MM.1S (cell line): ENCODE results near the gene ORAI1.
"Not testable (repeated sequence)": the region's sequence is repeated elsewhere in the genome, so short reads cannot be mapped to it uniquely, and the experiment has no call there.

Experiments used
- DNase-seq: peaks from one replicate; pipeline ENCODE4 v3.0.0-alpha.2; 2015
- H2AFZ ChIP-seq: fragments of 300-600 bp; sonication (generic); 2 replicates; pipeline ENCODE4 v1.6.0; 2016; ENCODE audit warnings: antibody characterized with exemption, low read length
- H3F3A ChIP-seq: fragments of 300-600 bp; sonication (generic); 2 replicates; pipeline ENCODE4 v1.6.1; 2016; ENCODE audit warnings: mild to moderate bottlenecking, antibody characterized with exemption, low read length, moderate library complexity, mixed read lengths; ENCODE audit not compliant: insufficient read depth
- H3K27ac ChIP-seq: fragments of 300-600 bp; sonication (generic); 2 replicates; pipeline ENCODE4 v1.5.1; 2016; ENCODE audit warnings: mild to moderate bottlenecking, low read length
- H3K27me3 ChIP-seq: fragments of 300-600 bp; sonication (generic); replicated peaks from 2 replicates; pipeline ENCODE4 v1.6.0; 2016; ENCODE audit warnings: low read length; ENCODE audit not compliant: insufficient read depth
- H3K36me3 ChIP-seq: fragments of 300-600 bp; sonication (generic); replicated peaks from 2 replicates; pipeline ENCODE4 v1.6.1; 2016; ENCODE audit warnings: mild to moderate bottlenecking, low read length, mixed read lengths; ENCODE audit not compliant: insufficient read depth
- H3K4me1 ChIP-seq: fragments of 300-600 bp; sonication (generic); 2 replicates; pipeline ENCODE4 v1.6.1; 2016; ENCODE audit warnings: low read length, mixed read lengths
- H3K4me2 ChIP-seq: fragments of 300-600 bp; sonication (generic); 2 replicates; pipeline ENCODE4 v1.6.0; 2016; ENCODE audit warnings: low read depth, low read length
- H3K4me3 ChIP-seq: fragments of 300-600 bp; sonication (generic); 2 replicates; pipeline ENCODE4 v1.5.1; 2016; ENCODE audit warnings: low read length, mixed read lengths
- H3K79me2 ChIP-seq: fragments of 300-600 bp; sonication (generic); 2 replicates; pipeline ENCODE4 v1.6.1; 2016; ENCODE audit warnings: mixed run types, low read length, mixed read lengths
- H3K9ac ChIP-seq: fragments of 300-600 bp; sonication (generic); 2 replicates; pipeline ENCODE4 v1.6.1; 2016; ENCODE audit warnings: low read length, mixed read lengths
- H3K9me2 ChIP-seq: fragments of 300-600 bp; sonication (generic); replicated peaks from 2 replicates; pipeline ENCODE4 v1.6.1; 2016; ENCODE audit warnings: mild to moderate bottlenecking, low read length, mixed read lengths; ENCODE audit not compliant: insufficient read depth
- H3K9me3 ChIP-seq: fragments of 300-600 bp; sonication (generic); replicated peaks from 2 replicates; pipeline ENCODE4 v1.6.1; 2016; ENCODE audit warnings: mild to moderate bottlenecking, low read length, mixed read lengths; ENCODE audit not compliant: insufficient read depth
- H4K20me1 ChIP-seq: fragments of 300-600 bp; sonication (generic); 2 replicates; pipeline ENCODE4 v1.6.1; 2016; ENCODE audit warnings: mild to moderate bottlenecking, low read length, moderate library complexity, mixed read lengths; ENCODE audit not compliant: insufficient read depth
- CTCF ChIP-seq: fragments of 300-600 bp; sonication (generic); IDR thresholded peaks from 2 replicates; pipeline ENCODE4 v1.5.1; 2016; ENCODE audit warnings: antibody characterized with exemption, low read length, mixed read lengths
- EZH2 ChIP-seq: fragments of 300-600 bp; sonication (generic); optimal IDR thresholded peaks from 2 replicates; pipeline ENCODE3; 2017; ENCODE audit warnings: low read depth, mild to moderate bottlenecking, antibody characterized with exemption, low read length, mixed read lengths
- EZH2phosphoT487 ChIP-seq: fragments of 300-600 bp; sonication (generic); IDR thresholded peaks from 2 replicates; pipeline ENCODE4 v1.6.1; 2018; ENCODE audit warnings: antibody characterized with exemption, low read length

The ORAI1 gene

GRCh38 chr12:121653999-121654398 lies 27.7 kb downstream of the ORAI1 start:
- TF ChIP-seq EZH2phosphoT487 (no peak), CTCF (no peak), EZH2 (no peak)
- Histone ChIP-seq H3K79me2 (no peaks in the 10 kb centered on the region), H3K4me3 (no peak overlapping the region), H3K4me2 (no peak overlapping the region), H3F3A (no peaks in the 10 kb centered on the region), H2AFZ (no peak overlapping the region), H3K9me3 (no peaks in the 10 kb centered on the region), H3K9ac (no peak overlapping the region), H3K9me2 (no peaks in the 10 kb centered on the region), H3K27me3 (no peaks in the 10 kb centered on the region), H4K20me1 (no peaks in the 10 kb centered on the region), H3K4me1 (no peaks in the 10 kb centered on the region), H3K27ac (no peak overlapping the region), H3K36me3 (no peaks in the 10 kb centered on the region)
- DNase-seq: no peak

DNA sequence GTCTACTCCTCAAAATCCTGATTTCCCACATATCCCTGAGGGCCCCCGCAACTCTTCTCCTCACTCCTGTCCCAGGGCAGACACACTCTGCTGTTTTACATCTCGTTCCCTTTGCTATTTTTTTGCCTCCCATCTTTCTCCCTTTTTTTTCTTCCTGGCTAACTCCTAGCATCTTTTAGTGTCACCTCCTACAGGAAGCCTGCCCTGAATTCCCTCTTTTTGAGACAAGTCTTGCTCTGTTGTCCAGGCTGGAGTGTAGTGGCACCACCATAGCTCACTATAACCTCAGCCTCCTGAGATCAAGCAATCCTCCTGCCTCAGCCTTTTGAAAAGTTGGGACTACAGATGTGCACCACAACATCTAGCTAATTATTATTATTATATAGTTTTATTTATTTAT lies 29.8 kb downstream of the ORAI1 start:
- no peak overlapping the region for H3K4me2 ChIP-seq
- H3K9me3 ChIP-seq: no peaks in the 10 kb centered on the region
- no peak overlapping the region for H2AFZ ChIP-seq
- DNase-seq: no peak
- no peaks in the 10 kb centered on the region for H3K4me1 ChIP-seq
- no peaks in the 10 kb centered on the region for H3K36me3 ChIP-seq
- no peaks in the 10 kb centered on the region for H3K27me3 ChIP-seq
- H3F3A ChIP-seq: no peaks in the 10 kb centered on the region
- H4K20me1 ChIP-seq: no peaks in the 10 kb centered on the region
- H3K79me2 ChIP-seq: no peaks in the 10 kb centered on the region
- TF ChIP-seq EZH2 (no peak), CTCF (no peak), EZH2phosphoT487 (no peak)
- no peak overlapping the region for H3K9ac ChIP-seq
- no peaks in the 10 kb centered on the region for H3K9me2 ChIP-seq
- no peak overlapping the region for H3K4me3 ChIP-seq
- H3K27ac ChIP-seq: no peak overlapping the region

GRCh38 chr12:121657305-121658008 lies 31.1 kb downstream of the ORAI1 start:
- H3K79me2 ChIP-seq: no peaks in the 10 kb centered on the region
- no peaks in the 10 kb centered on the region for H3K4me1 ChIP-seq
- H3K9me3 ChIP-seq: no peaks in the 10 kb centered on the region
- TF ChIP-seq EZH2 (no peak), EZH2phosphoT487 (no peak), CTCF (no peak)
- H3K9me2 ChIP-seq: no peaks in the 10 kb centered on the region
- no peaks in the 10 kb centered on the region for H3F3A ChIP-seq
- no peak for DNase-seq
- no peak overlapping the region for H3K9ac ChIP-seq
- no peak overlapping the region for H3K27ac ChIP-seq
- H3K4me3 ChIP-seq: no peak overlapping the region
- no peak overlapping the region for H3K4me2 ChIP-seq
- H3K36me3 ChIP-seq: no peaks in the 10 kb centered on the region
- H3K27me3 ChIP-seq: no peaks in the 10 kb centered on the region
- H2AFZ ChIP-seq: no peak overlapping the region
- H4K20me1 ChIP-seq: no peaks in the 10 kb centered on the region

DNA sequence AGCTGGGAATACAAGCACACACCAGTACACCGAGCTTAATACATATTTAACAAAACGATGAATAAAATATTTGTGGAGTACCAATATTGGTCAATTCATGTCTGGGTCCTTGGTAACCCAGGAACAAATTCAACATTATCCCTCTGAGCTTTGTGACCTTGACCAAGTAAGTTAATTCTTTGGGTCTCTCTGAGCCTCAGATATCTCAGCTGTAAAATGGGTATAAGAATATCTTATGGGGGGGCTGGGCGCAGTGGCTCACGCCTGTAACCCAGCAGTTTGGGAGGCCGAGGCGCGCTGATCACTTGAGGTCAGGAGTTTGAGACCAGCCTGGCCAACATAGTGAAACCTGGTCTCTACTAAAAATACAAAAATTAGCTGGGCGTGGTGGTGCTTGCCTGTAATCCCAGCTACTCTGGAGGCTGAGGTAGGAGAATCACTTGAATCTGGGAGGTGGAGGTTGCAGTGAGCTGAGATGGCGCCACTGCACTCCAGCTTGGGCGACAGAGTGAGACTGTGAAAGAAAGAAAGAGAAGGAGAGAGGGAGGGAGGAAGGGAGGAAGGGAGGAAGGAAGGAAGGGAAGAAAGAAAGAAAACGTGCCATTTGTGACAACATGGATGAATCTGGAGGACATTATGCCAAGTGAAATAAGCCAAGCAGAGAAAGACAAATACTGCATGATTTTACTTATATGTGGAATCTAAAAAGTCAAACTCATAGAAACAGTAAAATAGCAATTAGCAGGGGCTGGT lies 35.2 kb downstream of the ORAI1 start:
- H2AFZ ChIP-seq: not testable (repeated sequence)

More for the DNA sequence above, 35.2 kb downstream of the ORAI1 start:
- DNase-seq, H3K9me2 ChIP-seq, H3K79me2 ChIP-seq, H3F3A ChIP-seq, H3K27me3 ChIP-seq, H3K27ac ChIP-seq, H3K9ac ChIP-seq, H3K4me2 ChIP-seq, H3K36me3 ChIP-seq, H4K20me1 ChIP-seq, H3K4me1 ChIP-seq, H3K4me3 ChIP-seq, H3K9me3 ChIP-seq: not testable (repeated sequence)
